ENCODE results near the gene MESP2. TPM values are rescaled to one million over a fixed set of nuclear protein-coding genes. Genes with fewer than 3 reads are reported as not detected.

Gene MESP2
- total RNA-seq, 1 experiment from 2014 or later = 0.28 TPM

DNA sequence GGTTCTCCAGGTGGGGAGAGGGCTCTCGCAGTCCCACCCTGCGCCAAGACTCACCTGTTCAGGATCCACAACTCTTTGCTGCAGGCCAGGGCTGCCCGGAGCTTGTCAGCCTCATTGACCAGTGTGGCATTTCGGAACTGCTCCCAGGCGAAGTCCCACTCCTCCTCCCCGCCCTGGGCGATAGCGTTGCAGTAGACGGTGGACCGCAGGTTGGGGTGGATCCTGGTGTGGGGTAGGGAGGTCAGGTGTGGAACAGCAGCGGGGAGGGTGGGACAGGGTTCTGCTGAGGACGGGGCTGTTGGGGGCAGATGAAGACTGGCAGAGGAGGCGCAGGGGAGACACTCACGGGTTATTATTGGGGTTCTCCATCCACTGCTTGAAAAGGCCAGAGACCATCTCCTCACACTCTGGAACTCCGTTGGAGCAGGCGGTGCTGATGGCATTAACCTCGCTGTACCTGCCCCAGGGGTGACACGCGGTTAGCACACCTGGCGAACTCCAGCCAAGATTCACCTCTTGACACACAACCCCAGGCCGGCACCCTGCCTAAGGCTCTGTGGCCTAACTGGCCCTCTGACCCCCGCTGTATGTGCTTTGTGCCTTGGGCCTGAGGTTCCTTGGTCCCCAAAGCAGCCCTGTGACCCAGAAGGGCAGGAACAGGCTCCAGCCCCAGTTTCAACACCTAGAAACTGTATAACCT, 16.1 kb downstream of the MESP2 start:
- Mint-ChIP-seq H3K4me1 (no peaks in the 10 kb centered on the region), H3K9me3 (peaks cover 9 to 12% of the 10 kb centered on the region in 2 experiments), H3K36me3 (ENCODE audit: insufficient read depth in 1 of 3, low read depth in 3 of 3) (peaks cover 4 to 9% (median 5%) of the 10 kb centered on the region in 3 experiments; a peak in 6 of 7 replicates), H3K27ac (no peak overlapping the region; a peak in 1 of 7 replicates), H3K4me3 (no peak overlapping the region), H3K27me3 (ENCODE audit: low read depth) (peaks cover 7% of the 10 kb centered on the region)
- Histone ChIP-seq H2BK120ac (ENCODE audit: low read depth, low read length, poor library complexity, severe bottlenecking) (no peak overlapping the region), H3K4me2 (ENCODE audit: insufficient read depth, insufficient read length, low read length) (no peak overlapping the region), H4K20me1 (ENCODE audit: control insufficient read depth, insufficient read depth, insufficient read length) (no peaks in the 10 kb centered on the region), H4K8ac (replicated peaks; ENCODE audit: insufficient read length, low read depth, low read length) (no peak overlapping the region), H3K79me1 (ENCODE audit: insufficient read depth, low read depth, low read length, poor library complexity, severe bottlenecking) (no peaks in the 10 kb centered on the region), H2AK5ac (ENCODE audit: insufficient read length, low read length) (no peak overlapping the region), H4K91ac (ENCODE audit: insufficient read length, low read depth, low read length) (no peak overlapping the region), H3K9me3 (ENCODE audit: control insufficient read depth, low read depth, low read length) (no peaks in the 10 kb centered on the region), H3K4ac (ENCODE audit: low read depth, low read length) (no peak overlapping the region), H3K79me2 (ENCODE audit: insufficient read depth, low read length) (no peaks in the 10 kb centered on the region), H3K14ac (ENCODE audit: insufficient read depth, low read length) (no peak overlapping the region), H3T11ph (ENCODE audit: low read length) (no peak overlapping the region), H3K9ac (ENCODE audit: extremely low read depth, insufficient read length, low read length) (no peak overlapping the region), H3K4me1 (ENCODE audit: insufficient read depth, low read length) (no peaks in the 10 kb centered on the region), H4K5ac (ENCODE audit: insufficient read length, low read depth, low read length) (no peak overlapping the region), H3K23ac (ENCODE audit: insufficient read length, low read depth, low read length) (no peak overlapping the region), H3K18ac (ENCODE audit: insufficient read length, low read depth, low read length) (no peak overlapping the region), H3K27ac (ENCODE audit: insufficient read length, low read depth, low read length) (no peak overlapping the region), H2BK20ac (ENCODE audit: low read depth, low read length, poor library complexity, severe bottlenecking) (no peak overlapping the region), H2BK12ac (ENCODE audit: insufficient read length, low read depth, low read length) (no peak overlapping the region), H2BK15ac (ENCODE audit: low read depth, low read length) (no peak overlapping the region), H3K23me2 (ENCODE audit: insufficient read length, low read depth, low read length, poor library complexity, severe bottlenecking) (no peaks in the 10 kb centered on the region), H3K27me3 (ENCODE audit: insufficient read depth, low read length) (no peaks in the 10 kb centered on the region), H2BK5ac (ENCODE audit: insufficient read length, low read length) (no peak overlapping the region), H2AFZ (ENCODE audit: low read length) (no peak overlapping the region), H3K56ac (ENCODE audit: insufficient read length, low read depth, low read length) (no peak overlapping the region)
- TF ChIP-seq, protein P1, sequence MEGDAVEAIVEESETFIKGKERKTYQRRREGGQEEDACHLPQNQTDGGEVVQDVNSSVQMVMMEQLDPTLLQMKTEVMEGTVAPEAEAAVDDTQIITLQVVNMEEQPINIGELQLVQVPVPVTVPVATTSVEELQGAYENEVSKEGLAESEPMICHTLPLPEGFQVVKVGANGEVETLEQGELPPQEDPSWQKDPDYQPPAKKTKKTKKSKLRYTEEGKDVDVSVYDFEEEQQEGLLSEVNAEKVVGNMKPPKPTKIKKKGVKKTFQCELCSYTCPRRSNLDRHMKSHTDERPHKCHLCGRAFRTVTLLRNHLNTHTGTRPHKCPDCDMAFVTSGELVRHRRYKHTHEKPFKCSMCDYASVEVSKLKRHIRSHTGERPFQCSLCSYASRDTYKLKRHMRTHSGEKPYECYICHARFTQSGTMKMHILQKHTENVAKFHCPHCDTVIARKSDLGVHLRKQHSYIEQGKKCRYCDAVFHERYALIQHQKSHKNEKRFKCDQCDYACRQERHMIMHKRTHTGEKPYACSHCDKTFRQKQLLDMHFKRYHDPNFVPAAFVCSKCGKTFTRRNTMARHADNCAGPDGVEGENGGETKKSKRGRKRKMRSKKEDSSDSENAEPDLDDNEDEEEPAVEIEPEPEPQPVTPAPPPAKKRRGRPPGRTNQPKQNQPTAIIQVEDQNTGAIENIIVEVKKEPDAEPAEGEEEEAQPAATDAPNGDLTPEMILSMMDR (conservative IDR thresholded peaks at IDR 0.05) = no peak
- no peak for DNase-seq
- no CpG with 5 or more reads among the region's 22 CpGs for WGBS (ENCODE audit: extremely low coverage, insufficient read length, low lambda C conversion rate)
